Gastroesophageal sphincter (tissue), 3 donors: ENCODE results near the gene ST3GAL6.

Experiments
- EP300 ChIP-seq: sonication (generic); formaldehyde crosslinking; IDR thresholded peaks from one replicate; pipeline ENCODE4 v1.6.1; 2017; ENCODE audit warnings: antibody characterized with exemption, mild to moderate bottlenecking
- POLR2A ChIP-seq, 2 donors: fragments of 450-650 bp; IDR thresholded peaks; one replicate each; pipeline ENCODE4 v1.6.1; 2017; ENCODE audit warnings: antibody characterized with exemption in 2 of 2, mild to moderate bottlenecking in 2 of 2, moderate library complexity in 1 of 2
- POLR2AphosphoS5 ChIP-seq: sonication (generic); formaldehyde crosslinking; IDR thresholded peaks from one replicate; pipeline ENCODE4 v1.6.1; 2017; ENCODE audit warnings: antibody characterized with exemption
- TF ChIP-seq, protein P1 (sequence below), 4 experiments: fragments of 200-600 bp in 2 of 4; fragments of 450-650 bp in 2 of 4; sonication (generic) in 1 of 4; IDR thresholded peaks; one replicate each; pipeline ENCODE4 v1.5.1; 2017 to 2019; ENCODE audit warnings: antibody characterized with exemption in 4 of 4, mild to moderate bottlenecking in 2 of 4, moderate library complexity in 2 of 4

DNA sequence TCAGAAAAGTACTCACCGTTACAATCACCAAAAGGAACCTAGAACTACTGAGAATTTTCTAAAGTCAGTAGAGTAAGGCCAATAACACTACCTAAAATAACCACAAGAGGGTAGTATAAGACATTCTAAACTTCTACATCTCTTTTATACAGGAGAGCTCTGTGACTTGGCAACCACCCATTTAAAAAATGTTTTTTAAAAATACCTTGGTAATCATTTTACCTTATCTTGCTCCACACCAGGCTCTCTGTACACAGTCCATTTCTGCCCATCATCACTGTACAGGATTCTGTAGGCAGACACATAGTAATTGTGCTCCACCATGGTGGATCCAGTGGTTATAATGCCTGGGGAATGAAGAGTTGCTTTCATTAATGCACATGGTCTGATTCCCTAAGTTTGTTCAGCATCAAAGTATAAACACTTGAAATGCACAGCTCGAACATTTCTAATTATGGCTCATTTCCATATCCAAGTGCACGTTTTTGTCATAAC is 54.5 kb downstream of the ST3GAL6 start:
- TF ChIP-seq EP300 (no peak), POLR2AphosphoS5 (peak; percentile 15), POLR2A (IDR thresholded peaks at IDR 0.05) (no peak)
- TF ChIP-seq, protein P1, sequence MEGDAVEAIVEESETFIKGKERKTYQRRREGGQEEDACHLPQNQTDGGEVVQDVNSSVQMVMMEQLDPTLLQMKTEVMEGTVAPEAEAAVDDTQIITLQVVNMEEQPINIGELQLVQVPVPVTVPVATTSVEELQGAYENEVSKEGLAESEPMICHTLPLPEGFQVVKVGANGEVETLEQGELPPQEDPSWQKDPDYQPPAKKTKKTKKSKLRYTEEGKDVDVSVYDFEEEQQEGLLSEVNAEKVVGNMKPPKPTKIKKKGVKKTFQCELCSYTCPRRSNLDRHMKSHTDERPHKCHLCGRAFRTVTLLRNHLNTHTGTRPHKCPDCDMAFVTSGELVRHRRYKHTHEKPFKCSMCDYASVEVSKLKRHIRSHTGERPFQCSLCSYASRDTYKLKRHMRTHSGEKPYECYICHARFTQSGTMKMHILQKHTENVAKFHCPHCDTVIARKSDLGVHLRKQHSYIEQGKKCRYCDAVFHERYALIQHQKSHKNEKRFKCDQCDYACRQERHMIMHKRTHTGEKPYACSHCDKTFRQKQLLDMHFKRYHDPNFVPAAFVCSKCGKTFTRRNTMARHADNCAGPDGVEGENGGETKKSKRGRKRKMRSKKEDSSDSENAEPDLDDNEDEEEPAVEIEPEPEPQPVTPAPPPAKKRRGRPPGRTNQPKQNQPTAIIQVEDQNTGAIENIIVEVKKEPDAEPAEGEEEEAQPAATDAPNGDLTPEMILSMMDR (IDR thresholded peaks at IDR 0.05): peak; percentile 79 to 84 (median 82)
